Ecto neural progenitor cell (in vitro differentiated cells): Measurements from ENCODE around the gene PCF11.

Experiments
- DNase-seq: peaks from one replicate; pipeline ENCODE4 v3.0.0-alpha.2; 2018; ENCODE audit warnings: low spot score

The PCF11 gene

GRCh38 chr11:83156144-83156995 is 561 bp upstream of the PCF11 start:
- peak; percentile 98 for DNase-seq

- peak; percentile 66 for DNase-seq
Observed at GRCh38 chr11:83157594-83158356, 844 bp downstream of the PCF11 start.

- DNase-seq = no peak
Observed at GRCh38 chr11:83158357-83158786, 1.4 kb downstream of the PCF11 start.

- DNase-seq = no peak
Observed at GRCh38 chr11:83158965-83159901, 2.3 kb downstream of the PCF11 start.

GRCh38 chr11:83159902-83160865 is 3.3 kb downstream of the PCF11 start:
- DNase-seq = no peak

- DNase-seq = no peak
Observed at GRCh38 chr11:83161610-83162199, 4.8 kb downstream of the PCF11 start.

- no peak for DNase-seq
Observed at GRCh38 chr11:83162377-83162776, 5.4 kb downstream of the PCF11 start.

GRCh38 chr11:83166193-83166866 is 9.4 kb downstream of the PCF11 start:
- no peak for DNase-seq

- no peak for DNase-seq
Observed at GRCh38 chr11:83168756-83169155, 11.8 kb downstream of the PCF11 start.

- no peak for DNase-seq
Observed at GRCh38 chr11:83170865-83171264, 13.9 kb downstream of the PCF11 start.

GRCh38 chr11:83172551-83172950 is 15.6 kb downstream of the PCF11 start:
- no peak for DNase-seq

- DNase-seq = no peak
Observed at GRCh38 chr11:83174008-83174407, 17.1 kb downstream of the PCF11 start.

GRCh38 chr11:83175815-83176214 is 18.9 kb downstream of the PCF11 start:
- no peak for DNase-seq

GRCh38 chr11:83181815-83182214 is 24.9 kb downstream of the PCF11 start:
- DNase-seq = no peak

- no peak for DNase-seq
Observed at GRCh38 chr11:83185767-83186166, 28.8 kb downstream of the PCF11 start.

- no peak for DNase-seq
Observed at GRCh38 chr11:83187465-83187864, 30.5 kb downstream of the PCF11 start.

GRCh38 chr11:83191491-83191890 is 34.6 kb downstream of the PCF11 start:
- DNase-seq = no peak

- no peak for DNase-seq
Observed at GRCh38 chr11:83191986-83192385, 35.1 kb downstream of the PCF11 start.

- no peak for DNase-seq
Observed at GRCh38 chr11:83192606-83193245, 35.8 kb downstream of the PCF11 start.
